Small intestine (tissue), 16 donors: ENCODE measurements around the gene ACAA1. TPM values are rescaled to one million over a fixed set of nuclear protein-coding genes. Genes with fewer than 3 reads are reported as not detected.

Experiments used
- DNase-seq, 2 donors: peaks; one replicate each; pipeline versions ENCODE4 v3.0.0 to v3.0.0-alpha.2; 2013
- FAIRE-seq: peaks from 2 replicates; lab custom pipeline; 2012; peaks lifted over from hg19 to GRCh38; lab: Jason Lieb, UNC
- H3K27ac ChIP-seq, 3 donors: one replicate each; pipeline ENCODE4 v1.5.1; 2013; ENCODE audit warnings: low read length in 2 of 3, mild to moderate bottlenecking in 2 of 3, control low read depth in 1 of 3, inconsistent platforms in 1 of 3, low read depth in 1 of 3, moderate library complexity in 1 of 3
- H3K27me3 ChIP-seq, 3 donors: one replicate each; pipeline ENCODE4 v1.6.1; 2013; ENCODE audit warnings: low read length in 3 of 3, inconsistent platforms in 1 of 3; ENCODE audit not compliant: control insufficient read depth in 3 of 3, insufficient read depth in 3 of 3
- H3K36me3 ChIP-seq, 3 donors: one replicate each; pipeline ENCODE4 v1.6.1; 2013; ENCODE audit warnings: low read length in 3 of 3, inconsistent platforms in 1 of 3, low read depth in 1 of 3, mild to moderate bottlenecking in 1 of 3, moderate library complexity in 1 of 3; ENCODE audit not compliant: control insufficient read depth in 3 of 3, insufficient read depth in 2 of 3
- H3K4me1 ChIP-seq, 3 donors: one replicate each; pipeline ENCODE4 v1.6.1; 2013; ENCODE audit warnings: low read length in 2 of 3, inconsistent platforms in 1 of 3, low read depth in 1 of 3, mild to moderate bottlenecking in 1 of 3, moderate library complexity in 1 of 3; ENCODE audit not compliant: control insufficient read depth in 3 of 3, insufficient read depth in 2 of 3
- H3K4me3 ChIP-seq, 3 donors: one replicate each; pipeline ENCODE4 v1.5.1; 2013; ENCODE audit warnings: low read length in 3 of 3, control low read depth in 1 of 3, inconsistent platforms in 1 of 3, low read depth in 1 of 3, mild to moderate bottlenecking in 1 of 3, moderate library complexity in 1 of 3
- H3K9me3 ChIP-seq, 2 donors: one replicate each; pipeline ENCODE4 v1.6.1; 2013; ENCODE audit warnings: low read depth in 1 of 2, low read length in 1 of 2; ENCODE audit not compliant: control insufficient read depth in 2 of 2, insufficient read depth in 1 of 2
- WGBS, 3 donors: extraction: QIAGEN DNeasy Blood & Tissue Kit; methylation state at CpG; one replicate each; pipeline ENCODE4 v1.1.7; 2013; 5-methylcytosine and 5-hydroxymethylcytosine counted together
- long read RNA-seq, 10 donors: transcript quantifications; one replicate each; lab custom pipeline, GENCODE V29; 2026
- polyA plus RNA-seq, 4 donors: library from polyadenylated mRNA; stranded (reverse) in 3 of 4; unstranded in 1 of 4; fragments of 200-250 nt in 3 of 4; fragments of 120-200 nt in 1 of 4; gene quantifications; one replicate each; pipeline versions ENCODE4 v1.2.1 to v1.2.3, GENCODE V29; 2013
- donor health status: healthy with polysubstance abuse.
- donor health status: control.
- donor health status: control.
- donor health status: Bipolar disorder and iron deficiency.
- donor health status: healthy.

Gene ACAA1, protein sequence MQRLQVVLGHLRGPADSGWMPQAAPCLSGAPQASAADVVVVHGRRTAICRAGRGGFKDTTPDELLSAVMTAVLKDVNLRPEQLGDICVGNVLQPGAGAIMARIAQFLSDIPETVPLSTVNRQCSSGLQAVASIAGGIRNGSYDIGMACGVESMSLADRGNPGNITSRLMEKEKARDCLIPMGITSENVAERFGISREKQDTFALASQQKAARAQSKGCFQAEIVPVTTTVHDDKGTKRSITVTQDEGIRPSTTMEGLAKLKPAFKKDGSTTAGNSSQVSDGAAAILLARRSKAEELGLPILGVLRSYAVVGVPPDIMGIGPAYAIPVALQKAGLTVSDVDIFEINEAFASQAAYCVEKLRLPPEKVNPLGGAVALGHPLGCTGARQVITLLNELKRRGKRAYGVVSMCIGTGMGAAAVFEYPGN
- polyA plus RNA-seq: 100 to 1,000 TPM in 3 of 4 donors, 10 to 100 TPM in 1; 59.6 to 443 (median 210) TPM
- long read RNA-seq, donor 1: 0 reads
- long read RNA-seq, donor 2, partial matches to known transcripts: 0 of 6 reads
- long read RNA-seq, donor 2, other reads (novel, unspliced or antisense): 0 of 6 reads
- long read RNA-seq, donor 3, transcript ACAA1-215 (3 exons, 876 nt): major isoform, 5 of 24 reads
- long read RNA-seq, donor 3, transcript ACAA1-202 (12 exons, 1,785 nt): major isoform, 5 of 24 reads
- long read RNA-seq, donor 3, partial matches to known transcripts: 13 of 24 reads
- long read RNA-seq, donor 3, other reads (novel, unspliced or antisense): 0 of 24 reads
- long read RNA-seq, donor 4: 0 reads
- long read RNA-seq, donor 5, partial matches to known transcripts: 10 of 19 reads
- long read RNA-seq, donor 5, other reads (novel, unspliced or antisense): 0 of 19 reads
- long read RNA-seq, donor 6, transcript ACAA1-202 (12 exons, 1,785 nt): major isoform, 18 of 29 reads
- long read RNA-seq, donor 6, partial matches to known transcripts: 6 of 29 reads
- long read RNA-seq, donor 6, other reads (novel, unspliced or antisense): 0 of 29 reads
- long read RNA-seq, donor 7: 0 reads
- long read RNA-seq, donor 8, partial matches to known transcripts: 0 of 2 reads
- long read RNA-seq, donor 8, other reads (novel, unspliced or antisense): 0 of 2 reads
- long read RNA-seq, donor 9, partial matches to known transcripts: 0 of 4 reads
- long read RNA-seq, donor 9, other reads (novel, unspliced or antisense): 0 of 4 reads
- long read RNA-seq, donor 10, transcript ACAA1-215 (3 exons, 876 nt): minor isoform, 8 of 39 reads
- long read RNA-seq, donor 10, transcript ACAA1-202 (12 exons, 1,785 nt): major isoform, 17 of 39 reads
- long read RNA-seq, donor 10, partial matches to known transcripts: 11 of 39 reads
- long read RNA-seq, donor 10, other reads (novel, unspliced or antisense): 0 of 39 reads

DNA sequence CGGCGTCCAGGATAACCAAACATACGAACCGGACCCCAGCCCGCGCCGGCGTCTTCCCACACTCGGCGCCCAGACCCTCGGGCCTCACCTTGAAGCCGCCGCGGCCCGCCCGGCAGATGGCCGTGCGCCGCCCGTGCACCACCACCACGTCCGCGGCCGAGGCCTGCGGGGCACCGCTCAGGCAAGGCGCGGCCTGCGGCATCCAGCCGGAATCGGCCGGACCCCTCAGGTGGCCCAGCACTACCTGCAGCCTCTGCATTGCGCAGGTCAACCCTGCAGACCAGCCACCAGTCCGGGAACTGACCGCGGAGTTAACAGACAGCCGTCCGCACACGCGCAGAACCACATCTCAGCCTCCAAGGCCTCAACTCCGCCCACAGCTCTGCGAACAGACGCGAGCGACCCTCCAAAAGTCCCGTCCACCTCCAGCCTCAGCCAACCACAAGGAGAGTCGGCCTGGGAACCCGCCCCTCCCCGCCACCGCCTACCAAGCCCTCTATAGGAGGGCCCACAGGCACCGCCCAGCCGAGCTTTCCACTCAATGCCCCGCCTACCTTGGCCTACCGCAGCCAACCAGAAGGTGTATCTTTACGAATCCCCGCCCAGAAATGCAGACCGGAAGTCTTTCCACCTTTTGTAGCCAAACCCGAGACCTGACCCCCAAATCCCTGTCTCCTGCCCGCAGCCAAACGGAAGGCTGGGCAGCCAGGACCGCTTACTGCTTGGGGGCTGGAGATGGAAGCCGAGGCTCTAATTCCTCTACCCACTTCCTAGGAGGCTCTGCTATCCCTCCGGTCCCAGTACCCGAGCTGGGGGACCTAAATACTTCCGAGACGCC is at the start of gene ACAA1:
Gene ACAA1, minus strand, starts transcription at position 351 of the 838 bp plus-strand sequence. Its CDS starts 92 bp downstream, at position 259.
- no peak for FAIRE-seq
- Histone ChIP-seq H3K27me3 (no peaks in the 10 kb centered on the region), H3K36me3 (peaks cover 0 to 47% (median 7%) of the 10 kb centered on the region in 3 donors), H3K4me1 (peaks cover 6 to 56% (median 16%) of the 10 kb centered on the region in 3 donors), H3K9me3 (no peaks in the 10 kb centered on the region), H3K27ac (peak within 1 kb of the TSS; percentile 84 to 98 (median 98)), H3K4me3 (peak within 1 kb of the TSS; percentile 85 to 86 (median 85))
- 0% methylated on average over 54 to 66 of the region's 66 CpGs for WGBS, 3 donors
- DNase-seq: peak; percentile 99 to 100

DNA sequence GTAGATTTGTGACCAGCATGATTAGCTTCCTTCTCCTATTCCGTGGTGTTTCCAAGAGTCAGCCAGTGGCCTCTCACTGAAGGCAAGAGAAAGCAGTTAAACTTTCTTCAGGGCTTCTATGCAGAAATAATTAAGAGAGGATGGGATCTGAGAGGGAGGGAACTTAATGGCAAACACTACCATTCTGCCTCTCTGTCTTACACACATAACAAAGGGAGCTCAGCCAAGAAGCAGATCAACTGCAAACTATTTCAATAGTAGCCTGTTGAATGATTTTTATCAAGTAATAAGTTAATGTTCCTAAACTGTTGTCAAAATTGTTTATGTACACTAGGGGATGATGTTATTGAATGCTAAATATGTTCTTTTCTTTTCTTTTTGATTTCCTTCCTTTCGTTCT is 40.3 kb upstream of the ACAA1 start:
- peaks cover 0 to 6% (median 3%) of the 10 kb centered on the region in 3 donors for H3K4me1 ChIP-seq
- peak in 1 of 2 donors; percentile 11 for DNase-seq
- FAIRE-seq: no peak
- peaks cover 0 to 19% (median 5%) of the 10 kb centered on the region in 3 donors for H3K36me3 ChIP-seq
- H3K9me3 ChIP-seq: no peaks in the 10 kb centered on the region
- no peak overlapping the region for H3K4me3 ChIP-seq
- no peaks in the 10 kb centered on the region for H3K27me3 ChIP-seq
- WGBS, 3 donors: 50 to 71% (median 62%) methylated on average over 2 of the region's 2 CpGs
- no peak overlapping the region for H3K27ac ChIP-seq

DNA sequence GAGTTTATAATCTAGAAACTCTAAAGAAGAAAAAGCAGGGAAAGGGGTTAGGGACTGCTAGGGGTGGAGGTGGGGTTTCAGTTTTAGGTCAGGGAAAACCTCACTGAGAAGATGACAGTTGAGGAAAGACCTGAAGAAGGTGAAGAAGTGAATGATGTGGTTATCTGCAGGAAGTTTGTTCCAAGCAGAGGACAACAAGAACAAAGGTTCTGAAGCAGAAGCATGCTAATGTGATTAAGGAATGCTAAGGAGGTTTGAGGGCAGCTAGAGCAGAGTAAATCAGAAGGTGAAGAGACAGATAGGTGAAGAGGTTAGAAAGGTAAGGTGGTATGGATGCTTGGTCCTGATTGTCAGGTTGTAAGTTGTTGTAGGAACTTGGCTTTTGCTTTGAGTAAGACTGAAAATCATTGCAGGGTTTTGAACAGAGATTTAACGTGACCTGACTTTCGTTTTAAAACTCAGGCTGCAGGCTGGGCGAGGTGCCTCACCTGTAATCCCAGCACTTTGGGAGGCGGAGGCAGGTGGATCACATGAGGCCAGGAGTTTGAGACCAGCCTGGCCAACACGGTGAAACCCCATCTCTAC is 37.0 kb upstream of the ACAA1 start:
- Histone ChIP-seq H3K27ac (no peak overlapping the region), H3K4me3 (no peak overlapping the region), H3K36me3 (peaks cover 0 to 7% (median 0%) of the 10 kb centered on the region in 3 donors), H3K4me1 (peaks cover 0 to 6% (median 3%) of the 10 kb centered on the region in 3 donors), H3K9me3 (no peaks in the 10 kb centered on the region), H3K27me3 (no peaks in the 10 kb centered on the region)
- WGBS, 3 donors: 32 to 58% (median 32%) methylated on average over 5 of the region's 5 CpGs
- no peak for DNase-seq
- FAIRE-seq: no peak

DNA sequence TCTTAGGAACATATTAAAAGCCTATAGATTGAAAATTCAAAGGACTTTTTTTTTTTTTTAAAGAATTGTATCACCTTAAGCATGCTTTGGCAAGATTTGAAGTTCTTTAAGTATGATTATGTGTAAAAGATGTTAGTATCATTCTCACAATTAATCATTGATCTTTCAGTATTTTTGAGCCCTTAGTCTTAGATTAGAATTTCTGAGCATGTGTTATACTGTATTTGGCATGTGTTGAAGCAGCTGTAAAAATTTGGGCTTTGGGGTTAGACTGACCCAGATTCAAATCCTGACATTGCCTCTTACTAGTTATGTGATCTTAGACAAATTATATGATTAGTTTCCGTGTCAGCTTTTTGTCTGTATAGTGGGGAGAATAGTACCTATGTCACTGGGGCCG is 34.7 kb upstream of the ACAA1 start:
- no peak overlapping the region for H3K4me3 ChIP-seq
- no peaks in the 10 kb centered on the region for H3K27me3 ChIP-seq
- H3K4me1 ChIP-seq: peaks cover 6 to 10% (median 9%) of the 10 kb centered on the region in 3 donors
- no peak for DNase-seq
- 67 to 86% (median 75%) methylated on average over 2 of the region's 2 CpGs for WGBS, 3 donors
- no peak for FAIRE-seq
- H3K9me3 ChIP-seq: no peaks in the 10 kb centered on the region
- no peak overlapping the region for H3K27ac ChIP-seq
- H3K36me3 ChIP-seq: no peaks in the 10 kb centered on the region

DNA sequence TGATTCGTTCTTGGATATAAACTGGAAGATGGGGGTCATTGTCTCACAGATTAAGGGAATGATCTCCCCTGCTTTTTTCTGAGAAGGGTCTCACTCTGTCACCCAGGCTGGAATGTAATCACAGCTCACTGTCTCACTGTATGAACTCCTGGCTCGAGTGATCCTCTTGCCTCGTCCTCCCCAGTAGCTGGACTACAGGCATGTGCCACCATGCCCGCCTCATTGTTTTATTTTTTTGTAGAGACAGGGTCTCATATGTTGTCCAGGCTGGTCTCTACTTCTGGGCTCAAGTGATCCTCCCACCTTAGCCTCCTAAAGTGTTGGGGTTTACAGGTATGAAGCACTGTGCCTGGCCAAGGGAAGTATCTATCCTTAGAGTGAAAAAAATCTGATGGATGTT is 33.8 kb upstream of the ACAA1 start:
- FAIRE-seq (no peak), DNase-seq (no peak)
- H3K9me3 ChIP-seq: no peaks in the 10 kb centered on the region
- WGBS, 3 donors: 85 to 90% (median 86%) methylated on average over 4 of the region's 4 CpGs
- H3K27ac ChIP-seq: no peak overlapping the region
- peaks cover 6 to 10% (median 10%) of the 10 kb centered on the region in 3 donors for H3K4me1 ChIP-seq
- H3K27me3 ChIP-seq: no peaks in the 10 kb centered on the region
- H3K36me3 ChIP-seq: no peaks in the 10 kb centered on the region
- no peak overlapping the region for H3K4me3 ChIP-seq

DNA sequence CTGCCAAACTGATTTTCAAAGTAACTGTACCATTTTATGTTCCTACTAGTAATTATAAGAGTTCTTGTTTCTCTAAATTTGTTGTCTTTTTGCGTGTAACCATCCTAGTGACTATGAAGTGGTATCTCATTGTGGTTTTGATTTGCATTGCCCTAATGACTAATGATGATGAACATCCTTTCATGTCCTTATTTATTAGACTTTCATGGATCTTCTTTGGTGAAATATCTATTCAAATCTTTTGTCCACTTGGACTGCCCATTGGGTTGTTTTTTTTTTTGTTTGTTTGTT is 32.0 kb upstream of the ACAA1 start:
- Histone ChIP-seq H3K27me3 (no peaks in the 10 kb centered on the region), H3K4me1 (peaks cover 10 to 11% (median 11%) of the 10 kb centered on the region in 3 donors), H3K36me3 (no peaks in the 10 kb centered on the region), H3K9me3 (no peaks in the 10 kb centered on the region), H3K27ac (no peak overlapping the region), H3K4me3 (no peak overlapping the region)
- DNase-seq: no peak
- WGBS, 3 donors: 58 to 75% (median 74%) methylated on average over 1 of the region's 1 CpG
- no peak for FAIRE-seq
